HG03066 (cell line): ENCODE measurements around the gene CETN1.
A peak's percentile ranks its signal among the peaks of the same experiment; 100 is the strongest.

ENCODE experiments used
- ATAC-seq: cut with Tn5 transposase; IDR thresholded peaks from one replicate; pipeline ENCODE4 v1.9.1; 2021; ENCODE audit warnings: low read depth; ENCODE audit not compliant: unreplicated experiment

Gene CETN1

DNA sequence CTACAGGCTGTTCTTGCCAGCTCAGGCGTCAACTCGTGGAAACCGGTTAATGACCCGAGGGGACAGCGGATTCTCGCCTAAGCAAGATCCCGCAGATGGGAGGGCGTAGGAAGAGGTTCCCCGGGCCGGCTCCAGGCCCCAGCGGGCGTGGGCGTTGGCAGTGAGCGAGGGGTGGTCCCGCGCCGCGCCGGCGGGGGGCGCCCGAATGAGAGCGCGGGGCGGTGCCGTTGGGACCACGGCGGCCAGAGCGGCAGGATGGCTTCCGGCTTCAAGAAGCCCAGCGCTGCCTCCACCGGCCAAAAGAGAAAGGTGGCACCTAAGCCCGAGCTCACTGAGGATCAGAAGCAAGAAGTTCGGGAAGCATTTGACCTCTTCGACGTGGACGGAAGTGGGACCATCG is at the start of gene CETN1:
Gene CETN1 (plus strand): TSS at position 227 of the 400 bp plus-strand sequence. CDS start 29 bp downstream, at position 256.
- ATAC-seq: no peak

GRCh38 chr18:532018-532417 is 48.2 kb upstream of the CETN1 start:
- no peak for ATAC-seq

- no peak for ATAC-seq
Measured at GRCh38 chr18:532632-533031, 47.5 kb upstream of the CETN1 start.

DNA sequence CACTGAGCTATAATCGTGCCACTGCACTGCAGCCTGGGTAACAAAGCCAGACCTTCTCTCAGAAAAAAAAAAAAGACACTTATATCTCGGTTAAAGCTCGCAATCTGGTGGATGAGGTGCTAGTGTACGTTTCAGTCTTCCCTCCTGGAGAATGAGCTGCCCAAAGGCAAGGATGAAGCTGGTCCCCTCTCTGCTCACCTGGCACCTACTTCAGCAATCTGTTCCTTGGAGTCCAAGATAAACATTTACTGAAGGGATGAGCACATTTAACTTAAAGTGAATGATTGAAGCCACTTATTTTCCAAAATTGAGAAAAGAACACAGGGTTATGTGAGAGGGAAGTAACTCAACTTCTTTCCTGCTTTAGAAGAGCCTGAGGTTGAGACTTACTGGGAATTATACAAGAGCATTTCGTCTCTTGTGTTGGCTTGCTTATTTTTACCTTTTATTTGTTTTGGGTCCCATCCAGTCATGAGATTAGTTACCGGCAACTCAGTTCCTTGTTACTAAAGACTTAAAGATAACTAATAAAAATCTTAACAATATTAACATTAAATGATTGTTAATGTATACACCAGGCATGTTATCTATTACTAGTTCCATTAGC is 46.1 kb upstream of the CETN1 start:
- ATAC-seq: no peak

GRCh38 chr18:543447-544078 is 36.6 kb upstream of the CETN1 start:
- no peak for ATAC-seq

DNA sequence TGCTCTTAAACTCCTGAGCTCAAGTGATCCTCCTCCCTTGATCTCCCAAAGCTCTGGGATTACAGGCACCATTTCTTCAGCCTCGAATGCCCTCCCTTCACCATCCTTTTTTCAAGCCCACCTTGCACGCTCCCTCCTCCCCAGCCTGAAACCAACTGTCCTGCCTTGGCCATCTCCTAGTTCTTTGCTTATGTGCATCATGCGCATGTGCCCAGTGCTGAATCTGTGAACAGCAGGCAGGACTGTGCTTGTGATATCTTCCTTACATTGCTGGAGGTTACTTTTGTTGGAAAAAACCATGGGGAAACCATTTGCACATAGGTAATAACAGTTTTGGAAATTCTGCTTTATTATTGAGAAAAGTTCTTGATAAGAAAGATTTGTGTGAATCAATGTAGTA is 30.2 kb upstream of the CETN1 start:
- ATAC-seq: no peak

GRCh38 chr18:551404-552061 is 28.6 kb upstream of the CETN1 start:
- peak; percentile 83 for ATAC-seq

DNA sequence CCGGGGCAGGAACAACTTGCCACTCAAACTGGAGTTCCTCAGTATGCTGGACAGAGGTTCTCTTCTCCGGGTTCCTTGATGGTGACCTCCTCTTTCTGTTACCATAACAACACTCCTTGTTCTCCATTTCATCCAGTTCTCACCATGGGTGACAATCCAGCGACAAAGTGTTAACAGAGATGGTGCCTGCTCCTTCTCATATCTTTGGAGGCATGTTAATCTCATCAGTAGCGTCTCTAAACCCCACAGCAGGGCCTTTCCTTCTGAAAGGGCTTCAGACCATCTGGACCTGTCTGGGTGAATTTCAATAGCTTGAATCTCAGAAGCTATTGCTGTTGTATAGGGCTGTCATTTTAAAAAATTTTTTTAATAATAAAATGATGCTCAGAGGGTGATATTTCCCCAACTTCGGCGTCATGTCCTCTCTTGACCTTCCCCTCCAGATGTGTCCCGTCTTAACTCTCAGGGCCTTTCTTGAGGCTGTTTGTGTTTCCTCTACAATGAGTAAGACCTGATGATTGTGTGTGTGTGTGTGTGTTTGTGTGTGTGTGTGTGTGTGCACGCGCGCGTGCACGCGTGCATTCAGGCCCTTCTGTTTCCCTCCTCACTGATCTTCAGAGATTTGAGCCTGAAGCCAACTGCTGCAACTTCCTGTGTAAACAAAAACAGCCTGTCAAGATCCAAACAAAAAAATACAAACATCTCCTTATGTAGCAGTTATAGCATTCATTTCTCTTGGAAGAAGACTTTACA is 24.3 kb upstream of the CETN1 start:
- ATAC-seq: no peak

DNA sequence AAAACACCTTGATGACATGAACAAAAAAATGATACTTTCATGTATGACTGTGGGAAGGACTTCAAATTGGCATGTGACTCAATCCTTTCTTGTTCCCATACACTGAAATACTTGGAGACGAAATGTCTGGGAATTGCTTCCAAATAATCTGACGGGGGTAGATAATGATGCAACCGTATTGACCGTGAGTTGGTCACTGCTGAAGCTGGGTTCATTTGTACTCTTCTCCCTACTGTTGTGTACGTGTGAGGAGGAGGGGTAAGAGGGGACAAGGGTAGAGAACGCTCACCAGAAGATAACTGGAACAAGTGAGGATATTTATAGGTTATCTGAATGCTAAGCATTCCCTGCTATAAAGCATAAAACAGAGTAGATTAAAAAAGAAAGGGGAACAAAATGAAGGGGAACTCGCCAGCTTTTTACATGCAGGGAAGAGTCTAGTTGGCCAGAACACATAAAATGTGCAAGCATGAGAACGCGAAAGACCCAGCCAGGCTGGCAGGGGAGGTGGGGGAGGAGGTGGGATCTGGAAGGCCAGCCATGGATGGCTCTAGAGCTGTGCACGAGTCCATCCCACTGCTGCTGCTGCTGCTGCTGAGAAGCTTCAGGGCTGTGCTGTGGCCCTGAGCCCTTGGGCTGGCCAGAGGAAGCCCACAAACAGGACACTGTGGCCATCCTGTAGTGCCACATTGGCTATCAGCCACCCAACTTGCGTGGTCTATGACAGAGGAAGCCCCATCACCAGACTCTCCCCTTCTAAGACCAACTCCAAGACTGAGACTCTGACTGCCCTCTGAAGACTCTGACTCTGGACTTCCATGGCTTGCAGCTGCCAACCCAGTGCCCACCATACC is 15.2 kb upstream of the CETN1 start:
- no peak for ATAC-seq

- ATAC-seq: no peak
Measured at GRCh38 chr18:565562-566061, 14.6 kb upstream of the CETN1 start.

DNA sequence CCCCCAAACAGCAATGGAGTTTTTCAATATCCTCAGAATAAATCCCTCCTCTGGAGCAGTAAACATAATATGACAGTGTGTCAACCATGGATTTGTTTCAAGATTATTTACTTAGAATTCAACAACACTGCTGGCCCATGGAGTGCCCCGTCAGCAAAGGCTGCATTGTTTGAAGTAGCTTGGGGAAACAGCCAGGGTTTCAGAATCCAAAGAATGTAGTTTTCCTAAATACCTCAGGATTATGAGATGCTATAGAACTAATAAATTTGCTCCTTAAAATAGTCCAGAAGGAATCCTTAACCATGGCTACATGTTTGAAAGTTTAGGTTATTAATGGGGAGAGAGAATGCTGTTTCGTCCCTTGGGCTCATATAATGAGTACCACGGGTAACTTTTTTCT is 13.1 kb upstream of the CETN1 start:
- no peak for ATAC-seq

DNA sequence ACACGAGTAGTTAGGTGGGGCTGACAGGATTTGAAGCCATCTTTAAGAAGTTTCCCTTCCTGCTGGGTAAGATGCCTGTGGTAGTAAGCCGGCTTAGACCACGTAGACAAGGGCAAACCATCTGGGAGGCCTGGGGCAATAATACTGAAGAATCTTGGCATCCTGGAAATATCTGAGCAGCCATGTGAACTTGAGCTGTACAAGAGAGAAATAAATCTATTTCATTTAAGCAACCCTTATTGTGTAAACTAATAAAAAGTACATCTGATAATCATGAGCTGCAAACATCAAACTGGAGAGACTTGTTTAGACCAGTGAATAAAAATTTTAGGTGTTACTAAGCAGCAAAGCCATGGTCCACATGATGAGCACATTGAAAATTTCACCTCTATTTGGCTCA is 11.4 kb upstream of the CETN1 start:
- ATAC-seq: no peak

DNA sequence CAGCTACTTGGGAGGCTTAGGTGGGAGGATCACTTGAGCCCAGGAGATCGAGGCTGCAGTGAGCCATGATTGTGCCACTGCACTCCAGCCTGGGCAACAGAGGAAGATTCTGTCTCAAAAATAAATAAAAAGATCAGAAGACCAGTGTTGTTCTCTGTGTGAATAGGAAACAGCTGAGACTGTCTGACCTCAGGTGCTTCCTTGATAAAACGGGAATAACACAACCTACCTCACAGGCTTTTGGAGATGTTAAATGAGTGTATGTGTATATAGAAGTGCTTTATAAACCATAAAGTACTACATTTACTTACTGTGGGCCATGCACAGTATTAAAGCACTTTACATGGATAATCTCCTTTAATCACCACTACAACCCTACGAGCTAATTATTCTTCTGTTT is 9.9 kb upstream of the CETN1 start:
- ATAC-seq: no peak

DNA sequence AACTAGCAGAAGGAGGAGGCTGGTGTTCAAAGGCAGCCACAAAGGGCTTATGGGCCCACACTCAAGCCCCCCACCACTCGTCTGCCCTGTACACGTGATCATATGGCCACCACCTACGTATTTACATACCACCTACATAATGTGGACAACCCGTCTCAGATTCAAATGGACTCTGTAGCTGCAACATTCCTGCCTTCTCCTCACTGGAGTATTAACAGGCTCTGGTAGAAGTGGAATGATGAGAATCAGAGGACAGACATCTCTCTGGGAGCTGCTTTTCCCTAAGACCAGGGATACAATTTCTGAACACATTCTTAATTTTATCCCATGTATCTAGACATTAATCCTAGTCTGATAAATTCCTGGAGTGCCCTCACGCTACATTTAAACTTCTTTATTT is 9.5 kb upstream of the CETN1 start:
- ATAC-seq: no peak

DNA sequence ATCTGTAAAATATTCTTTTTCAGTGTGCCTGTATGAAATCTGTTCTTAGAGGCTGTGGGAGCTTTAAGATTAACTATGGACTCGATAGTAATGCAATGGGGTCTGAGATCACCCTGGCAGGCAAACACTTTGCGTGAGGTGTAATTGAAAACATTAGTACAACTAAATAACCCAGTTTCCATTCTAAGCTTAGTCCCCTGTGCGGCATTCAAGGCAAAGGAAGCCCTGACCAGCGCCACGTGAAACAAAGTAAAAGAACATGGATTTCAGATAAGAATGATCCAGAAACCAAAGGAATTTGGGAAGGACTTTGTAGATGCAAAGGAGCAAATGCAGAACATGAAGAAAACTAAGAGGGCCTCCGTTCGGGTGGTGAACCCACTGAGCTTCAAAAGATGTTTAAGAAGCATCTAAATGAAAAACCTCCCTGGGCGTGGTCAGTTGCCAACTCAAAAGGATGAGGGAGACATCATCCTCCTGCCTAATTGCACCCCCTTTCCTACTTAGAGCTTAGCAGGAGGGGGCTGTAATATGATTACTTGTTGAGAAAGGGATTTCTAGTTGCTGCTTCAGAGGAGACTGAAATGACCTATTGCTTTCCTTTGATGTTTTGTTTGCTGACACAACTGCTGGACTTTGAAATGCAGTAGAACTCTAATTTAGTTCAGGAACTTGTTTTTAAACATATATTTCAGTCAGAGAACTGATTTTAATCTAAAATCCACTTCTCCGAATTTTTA is 7.9 kb upstream of the CETN1 start:
- ATAC-seq: no peak

DNA sequence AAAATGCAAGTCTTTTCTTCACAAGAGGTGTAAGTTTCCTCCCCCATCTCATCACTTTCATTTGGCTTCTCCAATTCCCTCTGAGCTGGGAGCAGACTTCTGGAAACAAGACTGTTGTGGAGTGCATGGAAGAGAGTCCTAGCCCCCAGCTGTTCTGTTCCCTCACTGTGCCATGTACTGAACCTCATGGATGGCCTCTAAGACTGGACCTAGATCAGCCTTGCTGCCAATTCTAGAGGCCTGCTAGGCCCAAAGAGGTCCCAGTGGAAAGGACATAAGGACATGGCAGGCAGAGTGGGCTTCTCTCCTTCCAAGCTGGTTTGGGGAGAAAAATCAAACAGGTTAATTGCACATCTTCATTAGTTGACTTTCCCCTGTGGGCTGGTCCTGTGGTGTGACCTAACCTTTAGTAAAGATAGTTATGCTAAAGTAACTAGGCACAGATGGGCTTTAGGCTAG is 7.3 kb upstream of the CETN1 start:
- no peak for ATAC-seq

- no peak for ATAC-seq
Measured at GRCh38 chr18:573385-573784, 6.8 kb upstream of the CETN1 start.

DNA sequence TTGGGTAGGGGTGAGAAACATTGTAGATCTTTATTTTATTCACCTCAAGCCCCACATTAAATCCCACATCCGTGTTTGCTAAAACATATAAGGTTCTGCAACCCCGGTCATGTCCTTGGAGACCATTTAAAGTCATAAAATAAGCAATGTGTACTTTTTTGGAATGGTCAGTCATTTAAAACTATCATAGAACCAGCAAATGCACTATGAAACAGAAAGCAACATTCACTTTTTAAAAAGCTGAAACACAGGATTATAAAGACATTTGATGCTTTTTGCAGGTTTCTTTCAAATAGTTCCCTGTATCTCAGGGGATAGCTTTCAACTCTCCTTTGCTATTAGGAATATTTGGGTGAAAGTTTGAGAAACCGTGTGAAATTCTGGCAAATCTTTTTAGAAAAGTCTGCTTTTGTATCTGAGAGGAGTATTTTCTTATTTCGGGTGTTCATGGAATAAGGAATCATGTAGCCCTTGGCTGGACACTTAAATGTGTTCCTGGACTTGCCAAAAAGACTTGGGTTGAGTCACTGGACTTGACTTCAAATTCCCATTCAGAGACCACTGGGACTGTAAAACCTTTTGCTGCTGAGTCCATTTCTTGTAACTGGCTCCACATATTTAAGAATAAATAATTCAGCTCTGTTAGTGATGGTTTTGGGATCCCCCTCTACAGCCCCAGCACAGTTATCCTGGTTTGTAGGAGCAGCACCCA is 5.9 kb upstream of the CETN1 start:
- no peak for ATAC-seq
